ENCODE data around the gene G6PC1.
"Not testable (repeated sequence)": the region's sequence is repeated elsewhere in the genome, so short reads cannot be mapped to it uniquely, and the experiment has no call there.

G6PC1 gene

GRCh38 chr17:42900460-42901331, at the start of gene G6PC1:
TSS of gene G6PC1 (plus strand) at chr17:42900799. CDS start at chr17:42900877, 78 bp downstream.
- H3K4me1 ChIP-seq (ENCODE audit: control insufficient read depth in 1 of 2, insufficient read depth in 1 of 2, low read depth in 1 of 2, low read length in 1 of 2), result peaks cover 4 to 10% of the 10 kb centered on the region in 2 experiments
- H3K4me3 ChIP-seq (ENCODE audit: low read depth in 1 of 2, low read length in 1 of 2), result no peak within 1 kb of the TSS
- no peaks in the 10 kb centered on the region for H3K36me3 ChIP-seq
- no peak for TF ChIP-seq CTCF (IDR thresholded peaks at IDR 0.05)
- H3K9me3 ChIP-seq, result no peaks in the 10 kb centered on the region
- H3K27me3 ChIP-seq, result no peaks in the 10 kb centered on the region
- no peak within 1 kb of the TSS for H3K27ac ChIP-seq

GRCh38 chr17:42850954-42851353, 49.6 kb upstream of the G6PC1 start, which contains the start of gene AOC3:
TSS of gene AOC3 (plus strand) at chr17:42851199. CDS start at chr17:42851344, 145 bp downstream.
- Histone ChIP-seq H3K27me3 (no peaks in the 10 kb centered on the region), H3K27ac (no peak within 1 kb of the TSS), H3K4me1 (ENCODE audit: control insufficient read depth in 1 of 2, insufficient read depth in 1 of 2, low read depth in 1 of 2, low read length in 1 of 2) (peaks cover 26 to 34% of the 10 kb centered on the region in 2 experiments), H3K36me3 (peaks cover 3% of the 10 kb centered on the region), H3K4me3 (ENCODE audit: low read depth in 1 of 2, low read length in 1 of 2) (no peak within 1 kb of the TSS), H3K9me3 (no peaks in the 10 kb centered on the region)
- no peak for TF ChIP-seq CTCF (IDR thresholded peaks at IDR 0.05)

GRCh38 chr17:42851371-42852240, 49.0 kb upstream of the G6PC1 start:
- H3K36me3 ChIP-seq; H3K27ac ChIP-seq; H3K9me3 ChIP-seq; H3K4me3 ChIP-seq (ENCODE audit: low read depth in 1 of 2, low read length in 1 of 2); H3K27me3 ChIP-seq: not testable (repeated sequence)
- H3K4me1 ChIP-seq (ENCODE audit: control insufficient read depth in 1 of 2, insufficient read depth in 1 of 2, low read depth in 1 of 2, low read length in 1 of 2), result peaks cover 19 to 28% of the 10 kb centered on the region in 2 experiments

- Histone ChIP-seq H3K27ac (no peak overlapping the region), H3K4me1 (ENCODE audit: control insufficient read depth in 1 of 2, insufficient read depth in 1 of 2, low read depth in 1 of 2, low read length in 1 of 2) (peaks cover 12 to 20% of the 10 kb centered on the region in 2 experiments), H3K36me3 (no peaks in the 10 kb centered on the region), H3K27me3 (no peaks in the 10 kb centered on the region), H3K9me3 (no peaks in the 10 kb centered on the region), H3K4me3 (ENCODE audit: low read depth in 1 of 2, low read length in 1 of 2) (no peak overlapping the region)
- no peak for TF ChIP-seq CTCF (IDR thresholded peaks at IDR 0.05)
These were observed 48.2 kb upstream of the G6PC1 start for GRCh38 chr17:42852351-42852750.

- Histone ChIP-seq H3K36me3 (no peaks in the 10 kb centered on the region), H3K27ac (no peak overlapping the region), H3K4me3 (ENCODE audit: low read depth in 1 of 2, low read length in 1 of 2) (no peak overlapping the region), H3K9me3 (no peaks in the 10 kb centered on the region), H3K4me1 (ENCODE audit: control insufficient read depth in 1 of 2, insufficient read depth in 1 of 2, low read depth in 1 of 2, low read length in 1 of 2) (peaks cover 8 to 14% of the 10 kb centered on the region in 2 experiments), H3K27me3 (no peaks in the 10 kb centered on the region)
- TF ChIP-seq CTCF (IDR thresholded peaks at IDR 0.05), result no peak
These were observed 47.6 kb upstream of the G6PC1 start for GRCh38 chr17:42853004-42853403.

All from neutrophil (primary cell).